ENCODE measurements around the gene IL22.

Gene IL22

DNA sequence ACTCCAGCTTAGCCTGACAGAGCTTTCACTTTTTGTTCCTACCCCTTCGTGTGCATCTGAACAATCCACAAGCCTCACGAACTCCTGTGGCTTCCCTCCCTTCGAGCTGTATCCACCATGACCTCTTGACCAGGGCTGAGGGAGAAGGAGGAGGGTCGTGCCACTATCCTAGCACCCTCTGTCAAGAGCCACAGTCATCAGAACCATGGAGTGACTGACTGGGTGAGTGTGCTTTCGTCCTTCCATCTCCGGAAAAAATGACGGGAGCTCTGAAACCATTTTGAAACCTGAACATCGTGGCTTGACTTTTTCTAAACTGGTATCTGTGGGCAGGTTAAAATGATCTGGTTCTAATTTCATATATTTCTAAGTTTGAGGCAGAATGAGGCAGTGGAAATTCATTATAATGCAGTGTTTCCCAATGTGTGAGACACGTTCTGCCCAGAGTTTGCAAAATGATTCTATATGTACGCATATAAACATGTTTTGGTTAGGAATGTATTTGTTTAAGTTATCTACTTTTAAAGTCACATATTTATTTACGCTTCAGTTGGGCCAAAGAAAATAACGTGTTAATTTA is 54.8 kb downstream of the IL22 start:
- TF ChIP-seq TCF12 (IDR thresholded peaks at IDR 0.05; ENCODE audit: low read depth) (no peak), YY1 (IDR thresholded peaks at IDR 0.05; ENCODE audit: low read depth) (no peak), TAF1 (IDR thresholded peaks at IDR 0.05; ENCODE audit: low read depth) (no peak), EP300 (IDR thresholded peaks at IDR 0.05; ENCODE audit: borderline replicate concordance) (no peak)
- TF ChIP-seq, protein P1, sequence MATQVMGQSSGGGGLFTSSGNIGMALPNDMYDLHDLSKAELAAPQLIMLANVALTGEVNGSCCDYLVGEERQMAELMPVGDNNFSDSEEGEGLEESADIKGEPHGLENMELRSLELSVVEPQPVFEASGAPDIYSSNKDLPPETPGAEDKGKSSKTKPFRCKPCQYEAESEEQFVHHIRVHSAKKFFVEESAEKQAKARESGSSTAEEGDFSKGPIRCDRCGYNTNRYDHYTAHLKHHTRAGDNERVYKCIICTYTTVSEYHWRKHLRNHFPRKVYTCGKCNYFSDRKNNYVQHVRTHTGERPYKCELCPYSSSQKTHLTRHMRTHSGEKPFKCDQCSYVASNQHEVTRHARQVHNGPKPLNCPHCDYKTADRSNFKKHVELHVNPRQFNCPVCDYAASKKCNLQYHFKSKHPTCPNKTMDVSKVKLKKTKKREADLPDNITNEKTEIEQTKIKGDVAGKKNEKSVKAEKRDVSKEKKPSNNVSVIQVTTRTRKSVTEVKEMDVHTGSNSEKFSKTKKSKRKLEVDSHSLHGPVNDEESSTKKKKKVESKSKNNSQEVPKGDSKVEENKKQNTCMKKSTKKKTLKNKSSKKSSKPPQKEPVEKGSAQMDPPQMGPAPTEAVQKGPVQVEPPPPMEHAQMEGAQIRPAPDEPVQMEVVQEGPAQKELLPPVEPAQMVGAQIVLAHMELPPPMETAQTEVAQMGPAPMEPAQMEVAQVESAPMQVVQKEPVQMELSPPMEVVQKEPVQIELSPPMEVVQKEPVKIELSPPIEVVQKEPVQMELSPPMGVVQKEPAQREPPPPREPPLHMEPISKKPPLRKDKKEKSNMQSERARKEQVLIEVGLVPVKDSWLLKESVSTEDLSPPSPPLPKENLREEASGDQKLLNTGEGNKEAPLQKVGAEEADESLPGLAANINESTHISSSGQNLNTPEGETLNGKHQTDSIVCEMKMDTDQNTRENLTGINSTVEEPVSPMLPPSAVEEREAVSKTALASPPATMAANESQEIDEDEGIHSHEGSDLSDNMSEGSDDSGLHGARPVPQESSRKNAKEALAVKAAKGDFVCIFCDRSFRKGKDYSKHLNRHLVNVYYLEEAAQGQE (IDR thresholded peaks at IDR 0.05; ENCODE audit: low read depth): no peak
- TF ChIP-seq, protein P2, sequence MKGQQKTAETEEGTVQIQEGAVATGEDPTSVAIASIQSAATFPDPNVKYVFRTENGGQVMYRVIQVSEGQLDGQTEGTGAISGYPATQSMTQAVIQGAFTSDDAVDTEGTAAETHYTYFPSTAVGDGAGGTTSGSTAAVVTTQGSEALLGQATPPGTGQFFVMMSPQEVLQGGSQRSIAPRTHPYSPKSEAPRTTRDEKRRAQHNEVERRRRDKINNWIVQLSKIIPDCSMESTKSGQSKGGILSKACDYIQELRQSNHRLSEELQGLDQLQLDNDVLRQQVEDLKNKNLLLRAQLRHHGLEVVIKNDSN (IDR thresholded peaks at IDR 0.05): no peak
